ENCODE data around the gene ACACB.

GRCh38 chr12:109144224-109144623 lies 27.8 kb downstream of the ACACB start:
- TF ChIP-seq, protein P1, sequence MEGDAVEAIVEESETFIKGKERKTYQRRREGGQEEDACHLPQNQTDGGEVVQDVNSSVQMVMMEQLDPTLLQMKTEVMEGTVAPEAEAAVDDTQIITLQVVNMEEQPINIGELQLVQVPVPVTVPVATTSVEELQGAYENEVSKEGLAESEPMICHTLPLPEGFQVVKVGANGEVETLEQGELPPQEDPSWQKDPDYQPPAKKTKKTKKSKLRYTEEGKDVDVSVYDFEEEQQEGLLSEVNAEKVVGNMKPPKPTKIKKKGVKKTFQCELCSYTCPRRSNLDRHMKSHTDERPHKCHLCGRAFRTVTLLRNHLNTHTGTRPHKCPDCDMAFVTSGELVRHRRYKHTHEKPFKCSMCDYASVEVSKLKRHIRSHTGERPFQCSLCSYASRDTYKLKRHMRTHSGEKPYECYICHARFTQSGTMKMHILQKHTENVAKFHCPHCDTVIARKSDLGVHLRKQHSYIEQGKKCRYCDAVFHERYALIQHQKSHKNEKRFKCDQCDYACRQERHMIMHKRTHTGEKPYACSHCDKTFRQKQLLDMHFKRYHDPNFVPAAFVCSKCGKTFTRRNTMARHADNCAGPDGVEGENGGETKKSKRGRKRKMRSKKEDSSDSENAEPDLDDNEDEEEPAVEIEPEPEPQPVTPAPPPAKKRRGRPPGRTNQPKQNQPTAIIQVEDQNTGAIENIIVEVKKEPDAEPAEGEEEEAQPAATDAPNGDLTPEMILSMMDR (IDR thresholded peaks at IDR 0.05) = no peak
- TF ChIP-seq POLR2A (IDR thresholded peaks at IDR 0.05) = no peak

Data from heart left ventricle (tissue), 13 donors.